ENCODE data around the gene NBEAL2.

NBEAL2 gene

DNA sequence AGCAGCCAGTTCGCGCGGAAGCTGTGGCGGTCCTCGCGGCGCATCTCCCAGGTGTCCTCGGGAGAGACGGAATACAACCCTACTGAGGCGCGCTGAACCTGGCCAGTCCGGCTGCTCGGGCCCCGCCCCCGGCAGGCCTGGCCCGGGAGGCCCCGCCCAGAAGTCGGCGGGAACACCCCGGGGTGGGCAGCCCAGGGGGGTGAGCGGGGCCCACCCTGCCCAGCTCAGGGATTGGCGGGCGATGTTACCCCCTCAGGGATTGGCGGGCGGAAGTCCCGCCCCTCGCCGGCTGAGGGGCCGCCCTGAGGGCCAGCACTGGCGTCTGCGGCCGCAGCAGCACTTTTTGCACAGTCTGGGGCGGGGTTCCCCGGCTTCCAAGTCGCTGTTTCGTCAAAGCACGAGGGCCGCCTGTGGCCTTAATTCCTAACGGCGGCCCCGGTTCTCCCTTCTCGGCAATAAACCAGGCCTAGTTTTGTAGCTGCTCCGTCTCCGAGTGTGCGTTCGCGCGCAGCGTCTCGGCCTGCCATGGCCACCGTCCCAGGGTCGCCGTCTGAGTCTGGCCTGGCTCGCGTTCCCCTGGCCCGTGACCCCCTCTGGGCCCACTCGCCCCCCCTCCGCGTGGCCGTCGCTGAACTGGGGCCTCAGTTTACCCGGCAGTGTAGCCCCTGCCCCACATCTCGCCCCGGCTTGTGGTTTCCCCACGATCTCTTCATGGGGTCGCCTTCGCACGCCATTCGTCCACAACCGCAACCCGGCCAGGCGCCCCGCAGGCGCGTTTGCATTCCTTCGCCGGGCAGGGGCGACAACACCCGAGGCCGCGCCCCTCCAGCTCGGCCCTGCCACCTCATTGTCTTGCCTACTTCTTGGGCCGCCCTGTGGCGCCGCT lies 30.0 kb downstream of the NBEAL2 start:
- no peak overlapping the region for H2AFZ ChIP-seq (ENCODE audit: low read length)
- TF ChIP-seq, protein P1, sequence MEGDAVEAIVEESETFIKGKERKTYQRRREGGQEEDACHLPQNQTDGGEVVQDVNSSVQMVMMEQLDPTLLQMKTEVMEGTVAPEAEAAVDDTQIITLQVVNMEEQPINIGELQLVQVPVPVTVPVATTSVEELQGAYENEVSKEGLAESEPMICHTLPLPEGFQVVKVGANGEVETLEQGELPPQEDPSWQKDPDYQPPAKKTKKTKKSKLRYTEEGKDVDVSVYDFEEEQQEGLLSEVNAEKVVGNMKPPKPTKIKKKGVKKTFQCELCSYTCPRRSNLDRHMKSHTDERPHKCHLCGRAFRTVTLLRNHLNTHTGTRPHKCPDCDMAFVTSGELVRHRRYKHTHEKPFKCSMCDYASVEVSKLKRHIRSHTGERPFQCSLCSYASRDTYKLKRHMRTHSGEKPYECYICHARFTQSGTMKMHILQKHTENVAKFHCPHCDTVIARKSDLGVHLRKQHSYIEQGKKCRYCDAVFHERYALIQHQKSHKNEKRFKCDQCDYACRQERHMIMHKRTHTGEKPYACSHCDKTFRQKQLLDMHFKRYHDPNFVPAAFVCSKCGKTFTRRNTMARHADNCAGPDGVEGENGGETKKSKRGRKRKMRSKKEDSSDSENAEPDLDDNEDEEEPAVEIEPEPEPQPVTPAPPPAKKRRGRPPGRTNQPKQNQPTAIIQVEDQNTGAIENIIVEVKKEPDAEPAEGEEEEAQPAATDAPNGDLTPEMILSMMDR (IDR thresholded peaks at IDR 0.05; ENCODE audit: low read length), result peak; percentile 16; the same call in 1 of the 2 replicates
- no peak for TF ChIP-seq EZH2 (IDR thresholded peaks at IDR 0.05; ENCODE audit: borderline replicate concordance, low read length)
- H3K9ac ChIP-seq (ENCODE audit: low read length), result peak overlapping the region; percentile 78
- peaks cover 41% of the 10 kb centered on the region; the same call in 1 of the 2 replicates for H3K36me3 ChIP-seq (ENCODE audit: insufficient read depth, low read length)
- no peaks in the 10 kb centered on the region for H3K9me3 ChIP-seq (ENCODE audit: low read length)
- peak overlapping the region; percentile 61 for H3K4me3 ChIP-seq (ENCODE audit: low read depth, low read length, poor library complexity, severe bottlenecking)
- peaks cover 19% of the 10 kb centered on the region for H3K4me1 ChIP-seq (ENCODE audit: insufficient read depth, low read length, severe bottlenecking)
- H3K9me2 ChIP-seq (ENCODE audit: low read depth, low read length), result no peaks in the 10 kb centered on the region
- no peaks in the 10 kb centered on the region for H3K27me3 ChIP-seq (ENCODE audit: insufficient read depth, low read length)
- peak overlapping the region; percentile 81 for H3K4me2 ChIP-seq (ENCODE audit: low read length)
- no peaks in the 10 kb centered on the region for H3K79me2 ChIP-seq (ENCODE audit: insufficient read depth, low read length)
- H3F3A ChIP-seq (ENCODE audit: insufficient read depth, low read length), result no peaks in the 10 kb centered on the region
- H4K20me1 ChIP-seq (ENCODE audit: insufficient read depth, low read length), result no peaks in the 10 kb centered on the region
- H3K27ac ChIP-seq (ENCODE audit: low read depth, low read length, poor library complexity, severe bottlenecking), result peak overlapping the region; percentile 54

DNA sequence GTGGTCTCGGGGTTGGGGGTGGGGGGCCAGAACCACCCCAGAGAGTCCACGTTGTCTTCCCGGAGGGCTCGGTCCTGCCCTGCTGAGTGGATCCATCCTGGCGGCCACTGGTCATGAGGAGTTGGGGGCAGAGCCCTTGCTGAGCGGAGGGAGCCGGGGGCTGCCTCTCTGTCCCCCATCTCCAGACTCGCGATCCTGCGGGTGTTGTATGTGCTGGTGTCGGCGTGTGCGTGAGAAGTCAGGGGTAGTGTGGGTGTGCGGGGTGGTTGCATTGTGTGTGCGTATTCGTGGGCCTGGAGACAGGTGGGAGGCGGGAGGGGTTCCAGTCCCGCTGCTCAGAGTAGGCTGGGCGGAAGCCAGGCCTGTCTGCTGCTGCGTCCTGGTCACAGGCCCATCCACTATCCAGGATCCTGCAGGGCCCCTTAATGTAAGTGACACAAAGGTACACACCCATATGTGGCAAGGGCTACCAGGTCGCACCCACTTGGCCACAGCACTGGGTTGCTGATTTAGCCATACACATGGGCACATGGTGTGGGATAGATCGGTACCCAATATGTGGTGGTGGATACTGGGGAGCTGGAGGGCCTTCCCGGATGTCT lies 30.7 kb downstream of the NBEAL2 start:
- no peaks in the 10 kb centered on the region for H3K79me2 ChIP-seq (ENCODE audit: insufficient read depth, low read length)
- TF ChIP-seq, protein P1 (IDR thresholded peaks at IDR 0.05; ENCODE audit: low read length), result 0 out of 2 replicates have a peak, but pooled peaks have one; percentile 3
- no peak for TF ChIP-seq EZH2 (IDR thresholded peaks at IDR 0.05; ENCODE audit: borderline replicate concordance, low read length)
- peak overlapping the region; percentile 81 for H3K4me2 ChIP-seq (ENCODE audit: low read length)
- no peaks in the 10 kb centered on the region for H3F3A ChIP-seq (ENCODE audit: insufficient read depth, low read length)
- no peaks in the 10 kb centered on the region for H3K9me3 ChIP-seq (ENCODE audit: low read length)
- no peaks in the 10 kb centered on the region for H4K20me1 ChIP-seq (ENCODE audit: insufficient read depth, low read length)
- peak overlapping the region; percentile 61 for H3K4me3 ChIP-seq (ENCODE audit: low read depth, low read length, poor library complexity, severe bottlenecking)
- H2AFZ ChIP-seq (ENCODE audit: low read length), result no peak overlapping the region
- no peaks in the 10 kb centered on the region for H3K9me2 ChIP-seq (ENCODE audit: low read depth, low read length)
- H3K27ac ChIP-seq (ENCODE audit: low read depth, low read length, poor library complexity, severe bottlenecking), result peak overlapping the region; percentile 54
- no peaks in the 10 kb centered on the region for H3K27me3 ChIP-seq (ENCODE audit: insufficient read depth, low read length)
- H3K36me3 ChIP-seq (ENCODE audit: insufficient read depth, low read length), result peaks cover 35% of the 10 kb centered on the region; the same call in 1 of the 2 replicates
- peak overlapping the region; percentile 78 for H3K9ac ChIP-seq (ENCODE audit: low read length)
- peaks cover 19% of the 10 kb centered on the region for H3K4me1 ChIP-seq (ENCODE audit: insufficient read depth, low read length, severe bottlenecking)

GRCh38 chr3:47010910-47011309 lies 31.4 kb downstream of the NBEAL2 start:
- peaks cover 19% of the 10 kb centered on the region for H3K4me1 ChIP-seq (ENCODE audit: insufficient read depth, low read length, severe bottlenecking)
- no peaks in the 10 kb centered on the region for H3K79me2 ChIP-seq (ENCODE audit: insufficient read depth, low read length)
- H3F3A ChIP-seq (ENCODE audit: insufficient read depth, low read length), result no peaks in the 10 kb centered on the region
- no peaks in the 10 kb centered on the region for H4K20me1 ChIP-seq (ENCODE audit: insufficient read depth, low read length)
- no peak overlapping the region for H3K4me3 ChIP-seq (ENCODE audit: low read depth, low read length, poor library complexity, severe bottlenecking)
- no peaks in the 10 kb centered on the region for H3K9me3 ChIP-seq (ENCODE audit: low read length)
- no peak overlapping the region for H3K27ac ChIP-seq (ENCODE audit: low read depth, low read length, poor library complexity, severe bottlenecking)
- no peak overlapping the region for H2AFZ ChIP-seq (ENCODE audit: low read length)
- TF ChIP-seq, protein P1 (IDR thresholded peaks at IDR 0.05; ENCODE audit: low read length), result no peak
- TF ChIP-seq EZH2 (IDR thresholded peaks at IDR 0.05; ENCODE audit: borderline replicate concordance, low read length), result no peak
- no peak overlapping the region for H3K9ac ChIP-seq (ENCODE audit: low read length)
- H3K36me3 ChIP-seq (ENCODE audit: insufficient read depth, low read length), result peaks cover 33% of the 10 kb centered on the region; the same call in 1 of the 2 replicates
- H3K4me2 ChIP-seq (ENCODE audit: low read length), result no peak overlapping the region
- H3K27me3 ChIP-seq (ENCODE audit: insufficient read depth, low read length), result no peaks in the 10 kb centered on the region
- no peaks in the 10 kb centered on the region for H3K9me2 ChIP-seq (ENCODE audit: low read depth, low read length)
